ENCODE data around the gene SPESP1.

SPESP1 gene

DNA sequence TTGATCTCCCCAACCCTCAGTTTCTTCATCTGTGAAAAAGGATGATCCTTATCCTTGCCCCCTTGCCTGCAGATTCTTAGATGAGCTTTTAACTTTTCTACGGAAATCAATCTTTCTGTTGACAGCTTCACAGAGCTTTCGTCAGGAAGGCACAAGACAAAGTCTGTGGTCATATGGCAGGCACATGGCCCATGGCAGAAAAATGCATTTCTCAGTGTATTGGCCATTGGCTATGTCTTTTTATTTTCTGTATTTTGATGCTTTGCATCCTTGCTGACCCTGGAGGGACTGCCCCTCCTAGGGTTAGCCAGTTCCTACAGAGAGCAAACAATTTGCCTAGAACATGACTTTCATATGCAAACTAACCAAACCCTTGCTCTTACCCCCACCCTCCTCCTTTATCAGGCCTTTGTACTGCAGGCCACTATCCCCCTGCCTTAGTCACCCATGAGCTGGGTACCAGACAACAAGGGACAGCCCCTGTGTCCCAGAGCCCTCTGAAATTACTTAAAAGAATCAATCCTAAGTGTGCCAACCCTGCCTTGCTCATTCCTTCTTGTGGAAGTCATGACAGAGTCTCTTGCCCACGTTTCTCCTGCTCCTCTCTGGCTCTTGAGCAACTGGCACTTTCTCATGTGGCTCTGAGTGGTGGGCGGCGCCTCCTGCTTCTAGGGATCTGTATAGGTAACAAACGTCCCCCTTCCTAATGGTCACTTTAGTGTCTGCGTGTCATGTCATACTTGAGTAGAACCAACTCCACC lies 60.1 kb downstream of the SPESP1 start:
- no peaks in the 10 kb centered on the region for H3K9me3 ChIP-seq (ENCODE audit: control insufficient read depth, insufficient read depth, low read length)
- H3K9ac ChIP-seq (ENCODE audit: low read depth, low read length), result no peak overlapping the region
- no peaks in the 10 kb centered on the region for H3K36me3 ChIP-seq (ENCODE audit: insufficient read depth, low read length)
- H3K4me1 ChIP-seq (ENCODE audit: insufficient read depth, low read length), result peaks cover 8% of the 10 kb centered on the region

DNA sequence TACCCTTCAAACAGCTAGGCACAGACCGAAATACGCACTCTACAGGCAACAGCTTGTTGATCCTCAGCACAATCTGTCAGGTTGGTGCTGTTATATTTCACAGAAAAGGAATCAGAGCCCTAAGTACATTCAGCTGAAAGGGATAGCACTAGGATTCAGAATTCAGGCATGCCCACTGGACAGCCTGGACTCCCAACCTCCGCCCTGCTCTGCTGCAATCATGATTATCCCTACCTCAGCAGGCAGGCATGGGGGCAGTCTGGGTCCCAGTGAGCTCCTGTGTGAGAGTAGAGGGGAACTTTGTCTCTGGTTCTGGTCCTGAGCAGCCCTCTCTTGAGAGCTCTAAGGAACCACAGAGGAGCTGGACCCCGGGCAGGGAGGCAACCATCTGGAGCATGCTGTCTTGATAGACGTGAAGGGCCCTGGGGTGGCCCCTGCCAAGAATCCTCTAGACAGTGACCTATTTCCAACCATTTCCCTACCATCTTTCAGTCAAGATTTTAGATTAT lies 60.7 kb downstream of the SPESP1 start:
- no peaks in the 10 kb centered on the region for H3K36me3 ChIP-seq (ENCODE audit: insufficient read depth, low read length)
- no peak overlapping the region for H3K9ac ChIP-seq (ENCODE audit: low read depth, low read length)
- H3K4me1 ChIP-seq (ENCODE audit: insufficient read depth, low read length), result peaks cover 8% of the 10 kb centered on the region
- no peaks in the 10 kb centered on the region for H3K9me3 ChIP-seq (ENCODE audit: control insufficient read depth, insufficient read depth, low read length)

DNA sequence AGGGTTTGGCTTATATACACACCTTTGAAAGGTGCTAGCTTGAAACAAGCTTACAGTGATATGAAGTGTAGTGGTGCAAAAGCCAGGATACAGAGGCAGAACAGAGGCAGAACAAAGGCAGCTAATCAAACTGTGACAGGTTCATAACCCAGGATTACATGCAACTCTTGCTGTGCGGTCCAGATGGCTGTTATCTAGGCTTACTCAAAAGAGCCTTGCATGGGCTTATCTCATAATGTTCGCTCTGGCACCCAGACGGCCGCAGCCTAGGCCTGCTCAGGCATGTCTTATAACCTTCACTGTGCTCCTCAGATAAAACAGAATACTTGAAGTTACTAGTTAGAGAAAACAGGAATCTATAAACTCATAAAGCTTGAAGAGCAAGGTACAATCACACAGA lies 61.4 kb downstream of the SPESP1 start:
- Histone ChIP-seq H3K36me3 (ENCODE audit: insufficient read depth, low read length) (no peaks in the 10 kb centered on the region), H3K4me1 (ENCODE audit: insufficient read depth, low read length) (peaks cover 8% of the 10 kb centered on the region), H3K9me3 (ENCODE audit: control insufficient read depth, insufficient read depth, low read length) (no peaks in the 10 kb centered on the region), H3K9ac (ENCODE audit: low read depth, low read length) (no peak overlapping the region)

DNA sequence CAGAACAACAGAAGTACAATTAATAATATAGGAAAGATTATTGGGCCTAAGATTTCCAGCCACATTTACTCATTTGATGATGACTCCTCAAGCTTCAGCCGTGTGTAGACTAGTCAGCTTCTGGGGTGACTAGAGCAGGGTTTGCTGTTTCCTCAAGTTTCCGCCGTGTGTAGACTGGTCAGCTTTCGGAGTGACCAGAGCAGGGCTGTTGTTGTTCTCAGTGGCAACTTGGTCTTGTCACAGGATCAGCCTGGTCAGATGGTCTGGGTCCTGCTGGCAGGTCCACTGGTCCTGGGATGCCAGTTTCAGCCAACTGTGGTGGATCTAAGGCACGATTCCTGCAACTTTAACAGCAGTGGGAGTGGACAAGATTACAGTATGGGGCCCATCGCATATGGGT lies 62.4 kb downstream of the SPESP1 start:
- H3K36me3 ChIP-seq (ENCODE audit: insufficient read depth, low read length), result no peaks in the 10 kb centered on the region
- H3K9ac ChIP-seq (ENCODE audit: low read depth, low read length), result no peak overlapping the region
- peaks cover 8% of the 10 kb centered on the region for H3K4me1 ChIP-seq (ENCODE audit: insufficient read depth, low read length)
- H3K9me3 ChIP-seq (ENCODE audit: control insufficient read depth, insufficient read depth, low read length), result no peaks in the 10 kb centered on the region

DNA sequence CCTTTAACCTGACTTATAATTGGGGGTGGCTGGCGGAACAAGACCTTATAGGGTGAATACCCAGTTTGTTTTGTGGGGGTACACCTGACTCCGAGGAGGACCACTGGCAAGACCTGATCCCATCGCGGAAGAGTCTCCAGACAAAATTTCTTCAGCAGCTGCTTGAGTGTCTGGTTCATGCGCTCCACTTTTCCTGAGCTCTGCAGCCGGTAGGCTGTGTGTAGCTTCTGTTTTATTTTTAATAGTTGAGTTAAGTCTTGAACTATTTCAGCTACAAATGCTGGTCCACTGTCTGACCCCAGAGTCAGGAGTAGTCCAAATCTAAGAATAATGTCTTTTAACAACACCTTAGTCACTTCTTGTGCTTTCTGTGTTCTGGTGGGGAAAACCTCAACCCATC lies 63.0 kb downstream of the SPESP1 start:
- Histone ChIP-seq H3K9me3 (ENCODE audit: control insufficient read depth, insufficient read depth, low read length) (no peaks in the 10 kb centered on the region), H3K9ac (ENCODE audit: low read depth, low read length) (no peak overlapping the region), H3K4me1 (ENCODE audit: insufficient read depth, low read length) (peaks cover 8% of the 10 kb centered on the region), H3K36me3 (ENCODE audit: insufficient read depth, low read length) (no peaks in the 10 kb centered on the region)

DNA sequence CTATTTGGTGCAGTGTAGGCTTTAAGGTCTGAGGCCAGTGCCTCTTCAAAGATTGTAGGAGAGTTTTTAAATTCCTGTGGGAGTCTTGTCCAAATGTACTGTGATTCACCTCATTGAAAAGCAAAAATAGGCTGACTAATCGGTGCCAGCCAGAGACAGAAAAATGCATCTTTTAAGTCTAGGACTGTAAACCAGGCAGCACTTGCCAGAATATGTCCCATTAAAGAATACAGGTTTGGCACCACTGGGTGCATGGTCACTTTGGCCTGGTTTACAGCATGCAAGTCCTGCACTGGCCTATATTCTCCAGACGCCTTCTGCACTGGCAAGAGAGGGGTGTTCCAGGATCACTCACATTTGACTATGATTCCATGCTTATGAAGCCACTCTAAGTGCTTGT lies 63.8 kb downstream of the SPESP1 start:
- no peaks in the 10 kb centered on the region for H3K9me3 ChIP-seq (ENCODE audit: control insufficient read depth, insufficient read depth, low read length)
- H3K36me3 ChIP-seq (ENCODE audit: insufficient read depth, low read length), result no peaks in the 10 kb centered on the region
- peaks cover 8% of the 10 kb centered on the region for H3K4me1 ChIP-seq (ENCODE audit: insufficient read depth, low read length)
- H3K9ac ChIP-seq (ENCODE audit: low read depth, low read length), result no peak overlapping the region

DNA sequence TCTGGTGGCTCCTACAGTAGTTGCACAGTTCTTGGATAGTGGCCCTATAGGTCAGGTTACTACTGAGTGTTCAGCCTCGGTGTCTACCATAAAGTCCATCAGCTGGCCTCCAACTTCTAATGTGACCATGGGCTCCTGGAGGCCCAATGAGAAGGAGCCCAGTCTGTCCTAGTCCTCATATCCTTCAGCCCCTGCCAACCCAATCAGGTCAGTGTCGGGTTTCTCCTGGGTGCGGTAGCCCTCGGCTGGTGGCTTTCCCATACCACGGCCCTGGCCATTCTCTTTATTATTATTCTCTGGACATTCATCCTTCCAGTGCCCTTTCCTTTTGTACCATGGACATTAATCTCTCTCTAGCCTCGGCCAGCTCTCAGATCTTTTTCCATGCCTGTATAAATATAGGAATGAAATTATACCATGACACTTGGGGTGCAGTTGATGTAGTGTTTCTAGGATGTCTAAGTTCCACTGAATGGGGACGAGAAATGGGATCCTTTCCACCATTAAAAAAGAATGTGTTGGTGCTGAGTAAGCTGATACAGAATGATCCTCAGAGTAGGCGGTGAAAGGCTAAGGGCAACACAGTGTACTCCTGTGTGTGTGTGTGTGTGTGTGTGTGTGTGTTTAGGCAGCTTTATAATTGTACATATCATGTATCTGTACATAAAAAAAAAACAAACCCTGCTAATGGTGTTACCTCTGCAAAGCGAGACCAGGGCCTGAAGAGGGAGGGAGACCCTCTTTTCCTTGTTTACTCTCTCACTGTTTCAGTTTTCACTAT lies 64.8 kb downstream of the SPESP1 start:
- H3K9me3 ChIP-seq (ENCODE audit: control insufficient read depth, insufficient read depth, low read length), result no peaks in the 10 kb centered on the region
- H3K36me3 ChIP-seq (ENCODE audit: insufficient read depth, low read length), result no peaks in the 10 kb centered on the region
- H3K9ac ChIP-seq (ENCODE audit: low read depth, low read length), result no peak overlapping the region
- H3K4me1 ChIP-seq (ENCODE audit: insufficient read depth, low read length), result peaks cover 9% of the 10 kb centered on the region
